GM21381 (cell line): ENCODE results near the gene RTP5.

Source experiments
- ATAC-seq: cut with Tn5 transposase; IDR thresholded peaks from one replicate; pipeline ENCODE4 v1.9.1; 2021; ENCODE audit warnings: mild to moderate bottlenecking, moderate library complexity; ENCODE audit not compliant: unreplicated experiment

Gene RTP5

GRCh38 chr2:241843321-241844065 is 26.0 kb upstream of the RTP5 start:
- ATAC-seq = no peak

- peak; percentile 60 for ATAC-seq
Observed at GRCh38 chr2:241844066-241844728, 25.3 kb upstream of the RTP5 start.

DNA sequence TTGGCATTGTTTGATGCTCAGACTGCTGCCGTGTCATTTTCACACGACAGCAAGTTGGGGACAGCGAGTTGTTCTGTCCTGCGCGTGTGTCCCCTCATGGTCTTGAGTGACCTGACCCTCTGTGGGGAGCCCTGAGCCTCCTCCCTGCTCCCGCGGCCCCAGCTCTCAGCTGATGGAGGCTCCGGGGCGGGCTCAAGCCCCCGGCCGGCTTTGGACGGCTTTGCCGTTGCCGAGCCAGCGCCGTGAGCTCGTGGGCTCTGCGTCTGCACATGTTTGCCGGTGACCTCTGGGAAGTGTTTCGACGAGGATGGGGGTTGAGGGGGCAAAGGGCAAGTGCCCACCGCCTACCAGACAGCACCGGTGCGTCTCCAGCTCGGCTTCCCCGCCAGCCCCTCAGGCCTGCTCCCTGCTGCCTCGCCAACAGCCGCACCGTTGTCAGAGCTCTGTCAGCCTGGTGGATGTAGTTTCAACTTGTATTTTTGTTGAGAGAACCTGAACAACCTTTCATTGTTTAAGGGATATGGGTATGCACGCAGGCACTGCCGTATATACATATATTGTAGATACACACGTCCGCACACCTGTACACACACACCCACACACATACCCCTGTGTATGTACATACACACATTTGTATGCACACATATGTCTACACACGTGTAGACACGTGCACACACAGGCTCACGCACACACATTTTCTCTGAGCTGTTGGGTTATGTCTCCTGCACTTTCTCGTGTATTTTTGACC is 24.5 kb upstream of the RTP5 start:
- ATAC-seq = no peak

DNA sequence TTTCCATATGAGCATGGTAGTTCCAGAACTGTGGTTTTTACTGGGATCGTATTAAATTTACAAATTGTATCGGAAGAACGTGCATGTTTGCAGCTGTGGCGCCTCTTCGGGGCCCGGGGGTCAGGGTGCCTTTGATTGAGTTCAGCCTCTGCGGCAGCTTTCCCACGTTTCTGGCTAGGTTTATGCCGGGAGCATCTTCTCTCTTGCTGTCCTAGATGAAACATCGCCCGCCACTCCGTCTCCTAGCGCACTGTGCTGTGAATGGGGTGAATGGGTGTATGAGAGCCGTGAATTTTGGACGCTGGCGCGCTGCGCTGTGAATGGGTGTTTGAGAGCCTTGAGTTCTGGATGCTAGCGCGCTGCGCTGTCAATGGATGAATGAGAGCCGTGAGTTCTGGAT is 23.1 kb upstream of the RTP5 start:
- no peak for ATAC-seq

GRCh38 chr2:241848761-241849615 is 20.5 kb upstream of the RTP5 start:
- no peak for ATAC-seq

- no peak for ATAC-seq
Observed at GRCh38 chr2:241849616-241850543, 19.6 kb upstream of the RTP5 start.

DNA sequence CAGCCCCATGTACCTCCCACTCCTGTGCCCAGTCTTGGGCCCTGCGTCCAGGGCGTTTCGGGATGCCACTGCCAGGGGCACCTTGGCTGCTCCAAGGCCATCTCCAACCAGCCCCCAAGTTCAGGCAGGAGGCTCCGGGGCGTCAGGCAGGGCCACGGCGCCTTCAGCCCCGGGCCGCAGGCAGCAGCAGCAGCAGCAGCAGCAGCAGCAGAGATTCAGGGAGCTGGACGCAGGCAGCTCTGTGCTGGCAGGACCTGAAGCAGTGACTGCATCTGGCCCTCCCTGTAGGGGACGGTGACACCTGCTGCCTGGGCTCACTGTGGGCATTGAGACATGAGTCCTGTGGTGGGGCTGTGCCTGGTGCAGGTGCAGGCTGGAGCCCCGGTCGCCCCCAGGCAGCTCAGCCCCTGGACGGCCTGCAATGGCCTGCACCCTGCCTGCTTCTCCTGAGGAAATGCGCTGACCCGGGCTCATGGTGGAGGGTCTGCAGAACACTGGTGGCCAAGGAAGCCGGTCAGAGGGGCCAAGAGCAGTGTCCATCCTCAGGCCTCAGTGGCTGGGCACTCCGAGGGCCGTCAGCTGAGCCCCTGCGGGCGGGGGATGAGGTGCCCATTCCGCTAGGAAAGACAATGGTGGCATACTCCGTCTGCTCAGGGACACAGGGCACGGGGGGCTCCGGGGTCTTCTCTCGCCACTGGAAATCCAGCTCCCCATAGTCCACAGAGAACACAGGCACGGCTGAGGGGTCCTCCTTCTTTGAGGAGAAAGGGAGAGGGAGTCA is 18.8 kb upstream of the RTP5 start:
- no peak for ATAC-seq

- no peak for ATAC-seq
Observed at GRCh38 chr2:241851325-241852115, 18.0 kb upstream of the RTP5 start.

GRCh38 chr2:241852116-241852980 is 17.2 kb upstream of the RTP5 start:
- no peak for ATAC-seq

- no peak for ATAC-seq
Observed at GRCh38 chr2:241852981-241853631, 16.4 kb upstream of the RTP5 start.

DNA sequence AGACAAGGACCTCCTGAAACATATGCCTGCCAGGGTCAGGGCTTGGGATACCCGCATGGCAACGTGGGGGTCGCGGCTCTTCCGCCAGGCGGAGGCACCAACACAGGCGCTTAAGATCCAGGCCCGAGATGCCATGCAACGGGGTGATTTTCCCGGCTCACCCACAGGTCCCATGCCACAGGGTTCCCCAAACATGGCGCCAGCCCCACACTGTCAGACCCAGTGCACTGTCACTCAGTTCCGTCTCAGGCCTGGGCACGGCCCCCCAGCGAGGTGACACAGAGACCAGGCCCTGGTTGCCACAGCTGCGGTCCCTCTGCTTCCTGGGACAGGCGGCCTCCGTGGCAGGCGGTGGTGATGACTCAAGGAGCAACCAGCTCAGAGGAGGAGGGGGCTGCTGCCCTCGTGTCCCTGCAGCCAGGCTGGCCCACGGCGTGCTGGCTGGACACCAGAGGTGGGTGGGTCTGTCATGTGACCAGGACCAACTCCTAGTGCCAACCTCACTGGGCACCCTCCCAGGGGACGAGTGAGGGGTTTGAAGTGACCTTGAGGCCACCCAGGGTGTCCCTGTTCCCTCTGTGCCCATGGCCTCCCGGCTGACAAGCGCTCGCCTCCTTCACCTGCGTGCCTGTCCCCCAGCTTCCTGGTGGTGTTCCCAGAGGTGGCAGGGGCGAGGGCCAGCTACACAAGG is 15.7 kb upstream of the RTP5 start:
- no peak for ATAC-seq

DNA sequence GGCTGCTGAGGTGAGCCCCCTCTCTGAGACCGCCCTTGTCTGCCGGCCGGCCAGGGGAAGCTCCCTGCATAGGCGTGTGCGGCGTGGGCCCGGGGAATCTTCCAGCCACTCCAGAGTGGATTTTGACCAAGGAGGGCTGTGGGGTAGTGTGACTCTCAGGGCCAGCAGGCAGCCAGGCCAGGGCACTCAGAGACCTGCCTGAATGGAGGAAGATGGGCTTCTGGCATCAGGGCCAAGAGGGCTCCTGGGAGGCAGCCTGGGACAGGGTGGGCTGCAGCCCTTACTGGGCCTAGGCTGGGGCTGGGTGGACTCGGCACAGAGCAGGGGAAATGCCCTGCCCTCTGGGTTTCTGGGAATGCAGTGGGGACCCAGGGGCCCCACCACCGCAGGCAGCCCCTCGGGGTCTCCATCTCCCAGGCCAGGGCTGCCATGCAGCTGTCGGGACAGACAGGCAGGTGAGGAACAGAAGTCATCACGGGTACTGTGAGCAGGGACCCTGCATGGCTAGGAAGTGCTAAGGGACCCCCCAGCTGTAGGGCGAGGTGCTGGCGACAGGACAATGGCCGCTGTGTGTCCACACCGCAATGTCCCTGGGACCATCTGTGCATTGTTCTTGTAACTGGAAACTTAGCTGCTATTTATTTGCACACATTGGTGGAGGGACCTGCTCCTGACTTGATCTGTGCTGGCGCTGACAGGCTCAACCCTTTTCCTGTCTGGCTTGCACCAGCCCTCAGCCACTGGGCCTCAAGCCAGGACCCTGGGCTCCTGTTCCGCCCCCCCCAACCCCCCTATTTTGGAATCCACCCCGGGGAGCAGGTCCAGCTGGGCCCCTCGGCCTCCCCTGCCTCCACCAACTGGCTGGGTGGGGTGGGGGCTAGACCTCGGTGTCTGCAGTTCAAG is 14.9 kb upstream of the RTP5 start:
- no peak for ATAC-seq

DNA sequence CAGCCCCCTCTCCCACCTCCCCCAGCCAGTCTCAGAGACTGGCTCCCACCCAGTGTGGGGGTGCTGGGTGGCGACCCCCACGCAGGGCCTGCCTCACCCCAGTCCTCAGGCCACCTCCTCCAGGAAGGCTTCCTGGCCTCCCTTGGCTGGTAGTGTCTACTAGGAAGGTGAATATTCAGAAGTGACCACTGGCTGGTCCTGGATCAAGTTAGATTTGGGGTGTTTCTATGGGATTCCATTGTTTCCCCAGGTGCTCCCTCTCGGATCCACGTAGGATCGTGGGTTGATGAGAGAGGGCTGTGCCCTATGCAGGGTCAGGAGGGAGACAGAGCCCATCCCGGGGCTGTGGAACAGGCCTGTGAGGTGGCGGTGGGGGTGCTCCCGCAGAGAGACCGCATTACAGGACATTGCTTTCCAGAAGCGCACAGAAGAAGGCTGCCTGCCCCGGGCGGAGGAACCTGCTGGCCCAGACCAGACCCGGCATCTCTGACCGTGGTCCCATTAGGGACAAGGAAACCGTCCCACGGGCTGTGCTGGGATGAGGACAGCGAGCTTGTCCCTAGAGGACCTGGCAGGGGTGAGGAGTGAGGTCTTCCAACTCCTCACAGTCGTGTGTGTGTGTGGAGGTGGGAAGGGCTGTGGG is 14.2 kb upstream of the RTP5 start:
- no peak for ATAC-seq

- ATAC-seq = no peak
Observed at GRCh38 chr2:241855888-241856422, 13.6 kb upstream of the RTP5 start.
